GF-D8 (cell line): ENCODE data around the gene SCN7A.
"Not testable (repeated sequence)": the region's sequence is repeated elsewhere in the genome, so short reads cannot be mapped to it uniquely, and the experiment has no call there.

Experiments
- DNase-seq: peaks from one replicate; lab custom pipeline; 2025; lab: John Stamatoyannopoulos, UW

The SCN7A gene

GRCh38 chr2:166454006-166454595 is 39.9 kb downstream of the SCN7A start:
- DNase-seq = no peak

GRCh38 chr2:166451468-166451867 is 42.6 kb downstream of the SCN7A start:
- no peak for DNase-seq

GRCh38 chr2:166449439-166449838 is 44.6 kb downstream of the SCN7A start:
- DNase-seq = no peak

- DNase-seq = no peak
These were observed 45.9 kb downstream of the SCN7A start for GRCh38 chr2:166448106-166448505.

- no peak for DNase-seq
These were observed 49.7 kb downstream of the SCN7A start for GRCh38 chr2:166444306-166444705.

- no peak for DNase-seq
These were observed 53.7 kb downstream of the SCN7A start for GRCh38 chr2:166440313-166440712.

DNA sequence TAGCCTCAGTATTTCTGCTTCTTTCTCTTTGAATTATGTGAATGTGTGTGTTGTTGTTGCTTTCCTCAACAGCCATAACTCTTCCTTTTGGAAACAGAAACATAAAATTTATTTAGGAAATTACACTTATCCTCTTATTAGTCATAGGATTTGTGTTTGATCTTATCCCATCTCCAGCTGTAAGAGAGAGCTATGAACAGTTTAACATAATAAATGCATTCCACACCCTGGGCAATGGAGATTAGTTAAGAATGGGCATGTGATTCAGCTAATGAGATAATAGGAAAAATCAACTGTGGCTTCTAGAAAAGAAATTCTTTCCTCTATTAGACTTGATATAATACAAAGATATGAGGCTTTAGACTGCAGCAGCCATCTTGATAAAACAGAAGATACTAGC is 55.0 kb downstream of the SCN7A start:
- DNase-seq = no peak

- DNase-seq = no peak
These were observed 57.1 kb downstream of the SCN7A start for GRCh38 chr2:166436976-166437375.

GRCh38 chr2:166436189-166436588 is 57.9 kb downstream of the SCN7A start:
- no peak for DNase-seq

DNA sequence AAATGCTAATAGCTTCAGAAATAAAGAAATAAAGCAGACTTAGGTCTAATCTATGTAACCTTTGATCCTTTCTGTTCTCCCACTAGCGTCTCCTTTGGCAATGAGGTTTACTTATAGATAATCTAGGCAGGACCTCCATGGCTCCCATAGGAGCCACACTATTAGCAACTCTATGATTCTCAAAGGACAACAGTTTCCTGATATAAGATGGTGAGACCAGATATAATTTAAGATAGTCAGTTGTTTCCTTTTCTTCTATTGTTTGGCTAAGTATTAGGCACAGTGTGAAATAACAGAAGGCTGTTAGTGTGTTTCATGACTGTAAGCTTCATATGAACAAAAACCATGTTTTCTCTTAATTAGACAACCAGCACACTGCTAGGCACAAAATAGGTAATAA is 59.6 kb downstream of the SCN7A start:
- DNase-seq = no peak

DNA sequence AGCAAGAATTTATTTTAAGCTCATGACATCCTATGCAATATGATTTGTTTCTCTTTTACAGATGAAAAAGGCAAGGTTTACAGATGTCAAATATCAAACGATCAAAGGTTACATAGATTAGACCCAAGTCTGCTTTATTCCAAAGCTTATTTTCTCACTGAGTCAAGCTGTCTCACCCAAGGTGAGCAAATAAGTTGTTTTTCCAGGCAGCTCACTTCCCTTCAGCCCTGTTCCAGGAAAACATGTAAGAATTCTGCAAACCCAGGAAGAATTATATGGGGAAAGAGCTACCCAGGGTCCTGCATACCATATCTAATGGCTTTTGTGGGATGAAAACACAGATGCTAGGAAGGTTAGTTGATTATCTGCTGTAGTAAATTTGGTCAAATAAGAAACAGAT is 60.6 kb downstream of the SCN7A start:
- DNase-seq = no peak

- no peak for DNase-seq
These were observed 61.7 kb downstream of the SCN7A start for GRCh38 chr2:166432331-166432730.

- DNase-seq = no peak
These were observed 69.2 kb downstream of the SCN7A start for GRCh38 chr2:166424841-166425240.

DNA sequence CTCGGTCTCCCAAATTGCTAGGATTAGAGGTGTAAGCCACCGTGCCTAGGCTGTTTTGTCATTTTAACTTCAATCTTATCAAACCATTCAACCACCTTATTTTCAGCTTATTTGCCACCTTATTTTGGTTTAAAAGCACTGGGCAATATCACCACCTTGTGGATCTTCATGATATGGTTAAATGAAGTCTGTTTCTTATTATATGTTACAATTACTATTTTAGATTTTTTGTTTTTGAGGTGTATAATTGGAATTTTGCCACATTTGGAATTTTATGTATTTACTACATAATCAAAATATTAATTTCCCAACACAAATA is 74.5 kb downstream of the SCN7A start:
- DNase-seq = no peak

GRCh38 chr2:166418853-166419615 is 75.0 kb downstream of the SCN7A start:
- DNase-seq = no peak

GRCh38 chr2:166417669-166418068 is 76.4 kb downstream of the SCN7A start:
- DNase-seq = no peak

DNA sequence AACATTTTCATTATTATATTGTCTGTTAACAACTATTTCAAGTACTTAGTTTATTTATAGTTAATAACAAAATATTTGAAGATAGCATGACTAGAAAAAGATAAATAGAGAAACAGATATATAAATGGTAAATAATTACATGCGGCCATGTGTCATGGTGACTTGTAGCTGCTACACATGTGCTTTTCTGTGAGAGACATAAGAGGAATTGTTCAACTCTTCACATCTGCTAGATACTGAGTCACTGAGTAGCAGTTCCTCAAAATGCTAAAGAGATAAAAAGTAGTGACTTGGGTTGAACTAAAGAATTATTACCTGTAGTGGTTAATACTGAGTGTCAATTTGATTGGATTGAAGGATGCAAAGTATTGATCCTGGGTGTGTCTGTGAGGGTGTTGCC is 80.8 kb downstream of the SCN7A start:
- no peak for DNase-seq

GRCh38 chr2:166411473-166412230 is 82.4 kb downstream of the SCN7A start:
- no peak for DNase-seq

GRCh38 chr2:166410828-166411472 is 83.1 kb downstream of the SCN7A start:
- no peak for DNase-seq

DNA sequence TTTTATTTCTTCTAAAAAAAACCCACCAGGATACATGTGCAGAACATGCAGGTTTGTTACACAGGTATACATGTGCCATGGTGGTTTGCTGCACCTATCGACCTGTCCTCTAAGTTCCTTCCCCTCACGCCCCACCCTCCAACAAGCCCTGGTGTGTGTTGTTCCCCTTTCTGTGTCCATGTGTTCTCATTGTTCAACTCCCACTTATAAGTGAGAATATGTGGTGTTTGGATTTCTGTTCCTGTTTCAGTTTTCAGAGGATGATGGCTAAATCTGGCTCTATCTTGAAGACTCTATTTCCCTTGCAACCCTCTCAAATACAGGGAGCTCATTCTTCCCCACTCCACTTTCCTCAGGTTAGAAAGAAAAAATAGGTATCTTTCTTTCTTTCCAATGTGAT is 86.3 kb downstream of the SCN7A start:
- not testable (repeated sequence) for DNase-seq

DNA sequence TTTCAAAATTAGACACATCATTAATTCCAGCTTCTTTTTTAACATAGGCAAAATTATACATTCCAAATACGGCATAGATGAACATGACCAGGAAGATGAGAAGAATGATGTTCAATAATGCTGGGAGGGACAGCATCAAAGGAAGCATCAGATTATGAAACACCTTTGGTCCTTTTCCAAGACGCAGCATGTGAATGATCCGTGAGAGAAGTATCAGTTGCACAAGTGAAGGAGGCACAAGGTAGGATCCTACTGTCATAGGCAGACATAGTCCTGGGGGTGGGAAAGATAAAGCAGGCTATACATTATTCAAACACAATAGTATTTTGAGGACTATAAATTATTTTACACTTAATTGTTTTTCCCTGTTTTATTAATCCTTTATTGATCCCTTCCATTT is 87.7 kb downstream of the SCN7A start:
- DNase-seq = no peak

DNA sequence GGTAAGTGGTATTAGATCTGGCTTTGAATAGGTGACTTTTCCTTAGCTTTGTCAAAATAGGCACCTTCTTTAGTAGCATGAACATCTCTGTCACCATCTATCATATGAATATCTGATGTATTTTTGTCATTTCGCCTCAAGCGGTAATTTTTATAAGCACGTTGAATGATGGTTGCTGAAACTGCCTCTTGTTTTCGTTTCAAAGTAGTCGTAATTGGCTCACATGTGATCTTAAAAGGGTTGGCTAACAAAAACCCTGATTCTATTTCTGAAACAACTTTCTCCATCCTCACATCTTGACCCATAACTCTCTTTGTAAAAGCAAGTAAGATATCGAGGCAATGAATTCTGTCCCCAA is 88.5 kb downstream of the SCN7A start:
- DNase-seq = no peak
